ACC112 (cell line): Measurements from ENCODE around the gene C4orf36.

Experiments used
- H2AFZ ChIP-seq: fragments of 200-600 bp; sonication (generic); one replicate; pipeline ENCODE4 v1.6.0; 2017; ENCODE audit warnings: antibody characterized with exemption, low read length; ENCODE audit not compliant: unreplicated experiment
- H3K27ac ChIP-seq: fragments of 200-600 bp; sonication (generic); 2 replicates; pipeline ENCODE4 v1.5.1; 2014; ENCODE audit warnings: low read depth, mild to moderate bottlenecking, antibody characterized with exemption, low read length, moderate library complexity
- H3K27me3 ChIP-seq: fragments of 200-600 bp; sonication (generic); 2 replicates; pipeline ENCODE4 v1.6.1; 2014; ENCODE audit warnings: mild to moderate bottlenecking, antibody characterized with exemption, low read length, moderate library complexity, mixed read lengths; ENCODE audit not compliant: insufficient read depth
- H3K36me3 ChIP-seq: fragments of 200-600 bp; sonication (generic); 2 replicates; pipeline ENCODE4 v1.6.1; 2016; ENCODE audit warnings: mild to moderate bottlenecking, antibody characterized with exemption, low read length, moderate library complexity, mixed read lengths; ENCODE audit not compliant: insufficient read depth
- H3K4me1 ChIP-seq: fragments of 200-600 bp; sonication (generic); one replicate; pipeline ENCODE4 v1.6.1; 2016; ENCODE audit warnings: low read length, mixed read lengths; ENCODE audit not compliant: insufficient read depth, unreplicated experiment, control insufficient read depth
- H3K4me3 ChIP-seq: fragments of 200-600 bp; sonication (generic); 2 replicates; pipeline ENCODE4 v1.5.1; 2014; ENCODE audit warnings: mild to moderate bottlenecking, low read depth, low read length
- H3K79me2 ChIP-seq: fragments of 200-600 bp; sonication (generic); one replicate; pipeline ENCODE4 v1.6.0; 2016; ENCODE audit warnings: low read length; ENCODE audit not compliant: control insufficient read depth, unreplicated experiment, insufficient read depth

The C4orf36 gene

GRCh38 chr4:86910820-86911684 is 18.8 kb upstream of the C4orf36 start:
- no peaks in the 10 kb centered on the region for H3K27me3 ChIP-seq
- peaks cover 13% of the 10 kb centered on the region for H3K4me1 ChIP-seq
- H3K79me2 ChIP-seq = no peaks in the 10 kb centered on the region
- H3K4me3 ChIP-seq = no peak overlapping the region
- no peak overlapping the region for H3K27ac ChIP-seq
- no peak overlapping the region for H2AFZ ChIP-seq
- H3K36me3 ChIP-seq = no peaks in the 10 kb centered on the region

- Histone ChIP-seq H3K79me2 (no peaks in the 10 kb centered on the region), H3K36me3 (no peaks in the 10 kb centered on the region), H3K4me1 (peaks cover 13% of the 10 kb centered on the region), H3K27ac (no peak overlapping the region), H3K27me3 (no peaks in the 10 kb centered on the region), H3K4me3 (no peak overlapping the region), H2AFZ (no peak overlapping the region)
These were observed 18.1 kb upstream of the C4orf36 start for GRCh38 chr4:86910369-86910768.

- H3K36me3 ChIP-seq = no peaks in the 10 kb centered on the region
- H3K27ac ChIP-seq = no peak overlapping the region
- no peak overlapping the region for H2AFZ ChIP-seq
- H3K27me3 ChIP-seq = no peaks in the 10 kb centered on the region
- H3K4me1 ChIP-seq = peaks cover 13% of the 10 kb centered on the region
- H3K79me2 ChIP-seq = no peaks in the 10 kb centered on the region
- no peak overlapping the region for H3K4me3 ChIP-seq
These were observed 17.5 kb upstream of the C4orf36 start for GRCh38 chr4:86909546-86910295.

GRCh38 chr4:86908251-86908657 is 16.0 kb upstream of the C4orf36 start:
- no peak overlapping the region for H3K4me3 ChIP-seq
- H3K27me3 ChIP-seq = no peaks in the 10 kb centered on the region
- no peaks in the 10 kb centered on the region for H3K79me2 ChIP-seq
- no peaks in the 10 kb centered on the region for H3K36me3 ChIP-seq
- peak overlapping the region; percentile 37 for H2AFZ ChIP-seq
- peaks cover 13% of the 10 kb centered on the region for H3K4me1 ChIP-seq
- H3K27ac ChIP-seq = peak overlapping the region; percentile 46; the same call in 1 of the 2 replicates

GRCh38 chr4:86901864-86902263 is 9.6 kb upstream of the C4orf36 start:
- no peaks in the 10 kb centered on the region for H3K27me3 ChIP-seq
- no peak overlapping the region for H3K27ac ChIP-seq
- no peaks in the 10 kb centered on the region for H3K36me3 ChIP-seq
- H3K4me1 ChIP-seq = no peaks in the 10 kb centered on the region
- H3K4me3 ChIP-seq = no peak overlapping the region
- no peaks in the 10 kb centered on the region for H3K79me2 ChIP-seq
- H2AFZ ChIP-seq = no peak overlapping the region

- no peaks in the 10 kb centered on the region for H3K36me3 ChIP-seq
- H3K4me3 ChIP-seq = no peak overlapping the region
- H3K4me1 ChIP-seq = peaks cover 12% of the 10 kb centered on the region
- no peak overlapping the region for H3K27ac ChIP-seq
- no peak overlapping the region for H2AFZ ChIP-seq
- no peaks in the 10 kb centered on the region for H3K27me3 ChIP-seq
- H3K79me2 ChIP-seq = no peaks in the 10 kb centered on the region
These were observed 6.3 kb upstream of the C4orf36 start for GRCh38 chr4:86898562-86898961.

- Histone ChIP-seq H3K4me1 (peaks cover 12% of the 10 kb centered on the region), H2AFZ (no peak overlapping the region), H3K27me3 (no peaks in the 10 kb centered on the region), H3K79me2 (no peaks in the 10 kb centered on the region), H3K27ac (no peak overlapping the region), H3K36me3 (no peaks in the 10 kb centered on the region), H3K4me3 (no peak overlapping the region)
These were observed 4.4 kb upstream of the C4orf36 start for GRCh38 chr4:86896596-86896995.

- Histone ChIP-seq H3K27ac (no peak overlapping the region), H3K4me1 (peaks cover 12% of the 10 kb centered on the region), H3K36me3 (no peaks in the 10 kb centered on the region), H3K79me2 (no peaks in the 10 kb centered on the region), H3K4me3 (no peak overlapping the region), H3K27me3 (no peaks in the 10 kb centered on the region), H2AFZ (no peak overlapping the region)
These were observed 3.7 kb upstream of the C4orf36 start for GRCh38 chr4:86895692-86896488.

GRCh38 chr4:86894455-86894854 is 2.2 kb upstream of the C4orf36 start:
- no peaks in the 10 kb centered on the region for H3K79me2 ChIP-seq
- peak overlapping the region; percentile 76 for H2AFZ ChIP-seq
- no peak overlapping the region for H3K4me3 ChIP-seq
- H3K36me3 ChIP-seq = no peaks in the 10 kb centered on the region
- peak overlapping the region; percentile 16 for H3K27ac ChIP-seq
- H3K4me1 ChIP-seq = peaks cover 12% of the 10 kb centered on the region
- no peaks in the 10 kb centered on the region for H3K27me3 ChIP-seq

- Histone ChIP-seq H3K4me3 (peak overlapping the region; percentile 90), H2AFZ (no peak overlapping the region), H3K4me1 (peaks cover 12% of the 10 kb centered on the region), H3K27me3 (no peaks in the 10 kb centered on the region), H3K36me3 (no peaks in the 10 kb centered on the region), H3K27ac (no peak overlapping the region), H3K79me2 (no peaks in the 10 kb centered on the region)
These were observed 914 bp upstream of the C4orf36 start for GRCh38 chr4:86893136-86893535.
